ENCODE data around the gene DDOST.
"Not testable (repeated sequence)": the region's sequence is repeated elsewhere in the genome, so short reads cannot be mapped to it uniquely, and the experiment has no call there.

The DDOST gene

DNA sequence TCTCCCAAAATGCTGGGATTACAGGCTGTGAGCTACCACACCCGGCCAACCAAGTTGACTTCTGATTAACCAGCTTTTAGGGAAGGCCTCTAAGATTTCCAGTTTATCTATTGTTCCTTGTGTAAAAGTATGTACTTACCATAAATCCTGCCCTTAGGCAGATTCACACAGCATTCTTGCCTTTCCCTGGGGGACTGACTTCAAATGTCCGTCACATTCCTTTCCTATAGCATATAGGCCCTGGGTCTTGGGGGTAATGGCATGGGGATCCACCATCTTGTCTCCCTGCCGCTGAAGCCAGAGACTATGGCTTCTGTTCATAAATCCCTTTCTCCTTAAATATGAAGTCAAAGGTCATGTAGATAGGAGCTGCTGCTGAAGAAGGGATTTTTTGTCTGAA, 28.8 kb downstream of the DDOST start:
- H3K27ac ChIP-seq, result no peak overlapping the region
- DNase-seq (ENCODE audit: low read depth, low spot score), result no peak

DNA sequence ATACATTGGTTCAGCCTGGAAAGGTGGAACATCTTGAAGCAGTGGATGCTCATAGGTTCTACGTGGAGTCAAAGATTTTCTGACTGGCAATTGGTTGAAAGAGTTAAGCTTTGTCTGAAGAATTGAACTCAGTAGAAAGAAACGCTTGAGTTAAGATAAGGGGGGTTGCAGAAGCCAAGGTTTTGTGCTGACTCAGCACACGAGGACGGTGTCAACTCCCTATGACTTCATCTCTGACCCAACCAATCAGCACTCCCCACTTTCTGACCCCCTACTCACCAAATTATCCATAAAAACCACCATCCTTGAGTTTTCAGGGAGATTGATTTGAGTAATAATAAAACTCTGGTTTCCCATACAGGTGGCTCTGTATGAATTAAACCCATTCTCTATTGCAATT, 30.4 kb downstream of the DDOST start:
- H3K27ac ChIP-seq, result no peak overlapping the region
- no peak for DNase-seq (ENCODE audit: low read depth, low spot score)

DNA sequence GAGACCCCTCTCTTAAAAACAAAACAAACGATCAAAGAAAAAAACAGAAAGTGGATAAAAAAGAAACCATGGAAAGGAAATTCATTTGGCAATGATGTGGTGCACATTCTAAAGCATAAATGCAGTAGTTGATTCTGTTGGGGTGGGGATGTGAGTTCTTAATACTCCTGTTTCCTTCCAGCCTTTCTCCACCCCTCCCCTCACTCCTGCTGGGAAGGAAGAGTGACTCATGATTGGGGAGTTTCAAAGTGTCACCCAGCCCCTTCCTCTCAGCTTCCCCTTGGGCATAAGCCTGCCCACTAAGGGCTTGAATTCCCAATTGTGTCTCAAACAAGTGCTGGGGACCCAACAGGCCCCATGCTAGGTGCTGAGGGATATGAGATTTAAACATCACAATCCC, 34.6 kb downstream of the DDOST start:
- no peak for DNase-seq (ENCODE audit: low read depth, low spot score)
- no peak overlapping the region for H3K27ac ChIP-seq

DNA sequence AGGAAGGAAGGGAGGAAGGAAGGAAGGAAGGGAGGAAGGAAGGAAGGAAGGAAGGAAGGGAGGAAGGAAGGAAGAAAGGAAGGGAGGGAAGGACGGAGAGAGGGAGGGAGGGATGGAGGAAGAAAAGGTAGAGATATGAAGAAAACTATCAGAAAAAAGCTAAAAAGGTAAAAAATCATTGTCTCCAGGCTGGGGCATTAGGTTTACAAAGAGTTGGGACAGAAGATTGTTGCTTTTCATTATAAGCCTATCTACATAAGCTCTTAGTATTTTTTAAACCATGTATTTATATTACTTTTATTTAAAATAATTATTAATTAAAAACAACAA, 35.1 kb downstream of the DDOST start:
- no peak for DNase-seq (ENCODE audit: low read depth, low spot score)
- no peak overlapping the region for H3K27ac ChIP-seq

DNA sequence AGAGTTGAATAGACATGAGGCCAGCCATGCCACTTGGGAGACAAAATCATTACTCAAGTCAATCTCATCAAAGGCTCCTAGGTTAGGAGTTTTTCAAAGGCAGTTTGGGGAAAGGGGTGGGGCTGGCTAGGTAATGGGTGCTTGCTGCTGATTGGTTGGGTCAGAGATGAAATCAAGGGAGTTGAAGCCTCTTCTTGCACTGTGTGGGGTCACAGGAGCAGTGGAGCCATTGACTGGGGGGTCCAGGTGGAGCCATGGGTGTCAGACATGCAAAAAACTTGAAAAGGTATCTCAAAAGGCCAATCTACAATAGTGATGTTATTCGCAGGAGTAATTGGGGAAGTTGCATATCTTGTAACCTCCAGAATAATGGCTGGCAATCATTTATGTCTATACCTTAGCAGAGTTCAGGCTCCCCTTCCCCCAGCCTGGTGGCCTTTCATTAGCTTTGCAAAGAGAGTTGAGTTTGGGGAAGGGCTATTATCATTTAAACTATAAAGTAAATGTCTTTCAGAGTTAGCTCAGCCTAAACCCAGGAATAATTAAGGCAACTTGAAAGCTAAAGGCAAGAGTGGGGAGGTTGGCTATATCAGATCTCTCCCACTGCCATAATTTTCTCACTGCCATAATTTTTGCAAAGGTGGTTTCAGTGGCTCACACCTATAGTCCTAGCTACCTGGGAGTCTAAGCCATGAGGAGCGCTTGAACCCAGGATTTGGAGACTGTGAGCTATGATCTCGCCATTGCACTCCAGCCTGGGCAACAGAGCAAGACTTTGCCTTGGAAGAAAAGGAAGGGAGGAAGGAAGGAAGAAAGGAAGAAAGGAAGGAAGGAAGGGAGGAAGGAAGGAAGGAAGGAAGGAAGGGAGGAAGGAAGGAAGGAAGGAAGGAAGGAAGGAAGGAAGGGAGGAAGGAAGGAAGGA, 35.7 kb downstream of the DDOST start:
- no peak overlapping the region for H3K27ac ChIP-seq
- DNase-seq (ENCODE audit: low read depth, low spot score), result no peak

DNA sequence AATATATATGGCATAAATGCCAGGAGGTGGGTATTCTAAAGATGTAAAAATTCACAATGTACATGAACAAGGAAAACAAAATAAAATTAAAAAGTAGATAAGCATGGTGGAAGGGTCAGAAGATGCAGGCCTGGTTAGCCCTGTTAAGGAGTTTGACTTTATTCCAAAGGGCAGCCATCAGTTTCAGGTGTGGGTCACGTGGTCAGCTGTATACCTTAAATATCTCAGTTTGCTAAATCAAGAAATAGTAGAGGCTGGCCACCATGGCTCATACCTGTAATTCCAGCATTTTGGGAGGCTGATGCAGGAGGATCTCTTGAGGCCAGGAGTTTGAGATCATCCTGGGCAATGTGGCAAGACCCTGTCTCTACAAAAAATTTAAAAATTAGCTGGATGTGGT, 36.5 kb downstream of the DDOST start:
- H3K27ac ChIP-seq, result no peak overlapping the region
- no peak for DNase-seq (ENCODE audit: low read depth, low spot score)

DNA sequence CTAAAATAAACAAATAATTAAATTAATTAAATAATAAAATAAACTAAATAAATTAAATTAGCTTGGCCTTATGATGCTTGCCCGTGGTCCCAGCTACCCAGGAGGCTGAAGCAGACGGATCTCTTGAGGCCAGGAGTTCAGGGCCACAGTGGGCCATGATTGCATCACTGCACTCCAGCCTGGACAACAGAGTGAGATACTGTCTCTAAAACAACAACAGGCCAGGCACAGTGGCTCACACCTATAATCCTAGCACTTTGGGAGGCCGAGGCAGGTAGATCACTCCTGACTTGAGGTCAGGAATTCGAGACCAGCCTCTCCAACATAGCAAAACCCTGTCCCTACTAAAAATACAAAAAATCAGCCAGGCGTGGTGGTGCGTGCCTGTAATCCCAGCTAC, 40.2 kb downstream of the DDOST start:
- no peak overlapping the region for H3K27ac ChIP-seq
- no peak for DNase-seq (ENCODE audit: low read depth, low spot score)

DNA sequence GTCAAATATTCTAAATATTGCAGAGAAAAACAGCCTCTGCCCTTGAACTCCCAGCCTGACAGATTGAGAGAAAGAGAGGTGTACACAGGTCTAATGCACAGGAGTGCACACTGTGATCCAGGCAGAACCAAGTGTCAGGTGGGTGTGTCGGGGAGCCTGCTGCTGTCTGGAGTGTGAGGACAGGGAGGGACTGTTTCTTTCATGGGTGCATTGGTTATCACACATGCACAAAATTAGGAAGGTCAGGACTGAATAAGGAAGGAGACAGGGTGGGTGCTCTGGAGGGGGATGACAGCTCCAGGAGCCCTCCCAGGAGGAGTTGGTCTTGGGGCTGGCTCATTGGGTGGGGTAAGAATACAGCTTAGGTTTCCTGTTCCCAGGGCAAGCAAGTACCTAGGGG, 41.2 kb downstream of the DDOST start:
- H3K27ac ChIP-seq, result no peak overlapping the region
- no peak for DNase-seq (ENCODE audit: low read depth, low spot score)

DNA sequence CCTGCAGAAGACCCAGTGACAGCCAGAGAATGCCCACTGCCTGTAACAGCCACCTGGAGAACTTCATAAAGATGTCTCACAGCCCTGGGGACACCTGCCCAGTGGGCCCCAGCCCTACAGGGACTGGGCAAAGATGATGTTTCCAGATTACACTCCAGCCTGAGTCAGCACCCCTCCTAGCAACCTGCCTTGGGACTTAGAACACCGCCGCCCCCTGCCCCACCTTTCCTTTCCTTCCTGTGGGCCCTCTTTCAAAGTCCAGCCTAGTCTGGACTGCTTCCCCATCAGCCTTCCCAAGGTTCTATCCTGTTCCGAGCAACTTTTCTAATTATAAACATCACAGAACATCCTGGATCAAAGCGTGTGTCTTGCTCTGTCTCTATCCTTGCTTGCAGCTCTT, 42.6 kb downstream of the DDOST start:
- H3K27ac ChIP-seq, result no peak overlapping the region

GRCh38 chr1:20616847-20617487, 44.2 kb downstream of the DDOST start:
- H3K27ac ChIP-seq, result no peak overlapping the region
- DNase-seq (ENCODE audit: low read depth, low spot score), result no peak

More for the DNA sequence above, 42.6 kb downstream of the DDOST start:
- no peak for DNase-seq (ENCODE audit: low read depth, low spot score)

DNA sequence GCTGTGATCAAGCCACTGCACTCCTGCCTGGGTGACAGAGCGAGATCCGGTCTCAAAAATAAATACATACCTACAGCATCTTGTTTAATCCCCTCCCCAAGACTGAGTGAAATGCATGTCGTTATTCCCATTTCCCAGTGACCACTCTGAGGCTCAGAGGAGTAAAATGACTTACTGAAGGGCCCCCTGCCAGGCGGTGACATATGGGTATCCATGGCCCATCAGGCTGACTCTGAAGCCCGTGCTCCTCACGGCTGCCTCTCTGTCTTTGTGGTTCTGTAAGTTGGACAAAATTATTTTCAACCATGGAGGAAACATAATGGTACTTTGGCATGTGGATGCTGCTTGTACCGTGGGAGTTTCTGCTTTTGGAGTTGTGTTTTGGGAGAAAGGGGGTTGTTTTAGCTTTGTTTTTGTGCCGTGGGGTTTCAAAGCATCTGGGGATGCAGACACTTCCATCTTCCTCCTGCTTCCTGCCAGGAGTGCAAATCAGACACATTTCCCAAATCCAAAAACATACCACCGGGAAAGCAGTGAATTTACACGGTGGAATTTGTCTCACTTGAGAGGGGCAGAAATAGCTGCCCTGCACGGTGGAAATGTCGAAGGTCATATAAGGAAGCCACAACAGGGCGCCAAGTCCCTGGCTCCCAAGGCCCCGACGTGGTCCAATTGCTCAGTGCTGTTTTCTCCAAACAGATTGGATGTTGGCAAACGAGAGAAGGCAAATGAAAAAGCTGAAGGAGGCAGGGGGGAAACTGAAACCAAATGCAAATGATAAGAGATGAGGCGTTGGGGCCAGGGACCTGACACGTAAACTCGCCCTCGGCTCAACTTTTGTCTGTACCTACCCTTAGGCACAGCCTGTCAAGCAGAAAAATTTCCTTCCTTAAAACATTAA, 45.0 kb downstream of the DDOST start:
- no peak overlapping the region for H3K27ac ChIP-seq
- DNase-seq (ENCODE audit: low read depth, low spot score), result no peak

DNA sequence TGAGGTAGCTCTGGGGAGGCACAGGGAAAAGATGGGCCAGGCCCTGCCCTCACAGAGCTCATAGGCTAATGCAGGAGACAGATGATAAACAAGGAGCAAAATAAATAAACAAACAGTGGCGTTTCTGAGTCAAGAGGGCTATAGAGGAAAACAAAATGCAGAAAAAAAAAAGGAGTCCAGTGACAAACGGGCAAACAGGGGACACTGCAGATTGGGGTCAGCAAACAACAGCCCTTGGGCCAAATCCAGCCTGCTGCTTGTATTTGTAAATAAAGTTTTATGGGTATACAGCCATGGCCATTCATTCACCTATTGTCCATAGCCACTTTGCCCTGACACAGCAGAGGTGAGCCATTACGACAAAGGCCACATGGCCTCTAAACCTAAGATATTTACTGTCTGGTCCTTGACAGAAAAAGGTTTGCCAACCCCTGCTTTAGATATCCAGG, 47.0 kb downstream of the DDOST start:
- DNase-seq (ENCODE audit: low read depth, low spot score), result no peak
- H3K27ac ChIP-seq, result peak overlapping the region; percentile 95

- H3K27ac ChIP-seq, result peak overlapping the region; percentile 95
- peak; percentile 64 for DNase-seq (ENCODE audit: low read depth, low spot score)
These were observed 48.9 kb downstream of the DDOST start for GRCh38 chr1:20612221-20612746.

DNA sequence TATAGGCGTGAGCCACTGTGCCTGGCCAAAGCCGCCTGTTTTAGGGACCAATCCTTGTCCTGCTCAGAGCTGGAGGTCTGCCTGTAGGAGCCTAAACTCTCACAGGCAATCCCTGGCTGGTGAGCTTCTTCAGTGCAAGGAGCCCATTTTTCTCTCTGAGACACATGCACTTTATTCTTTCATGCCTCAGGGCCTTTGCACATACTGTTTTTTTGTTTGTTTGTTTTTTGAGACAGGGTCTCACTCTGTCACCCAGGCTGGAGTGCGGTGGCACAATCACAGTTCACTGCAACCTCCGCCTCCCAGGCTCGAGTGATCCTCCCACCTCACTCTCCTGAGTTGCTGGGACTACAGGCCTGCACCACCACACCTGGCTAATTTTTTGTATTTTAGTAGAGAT, 49.5 kb downstream of the DDOST start:
- H3K27ac ChIP-seq, result peak overlapping the region; percentile 95
- DNase-seq (ENCODE audit: low read depth, low spot score), result no peak

DNA sequence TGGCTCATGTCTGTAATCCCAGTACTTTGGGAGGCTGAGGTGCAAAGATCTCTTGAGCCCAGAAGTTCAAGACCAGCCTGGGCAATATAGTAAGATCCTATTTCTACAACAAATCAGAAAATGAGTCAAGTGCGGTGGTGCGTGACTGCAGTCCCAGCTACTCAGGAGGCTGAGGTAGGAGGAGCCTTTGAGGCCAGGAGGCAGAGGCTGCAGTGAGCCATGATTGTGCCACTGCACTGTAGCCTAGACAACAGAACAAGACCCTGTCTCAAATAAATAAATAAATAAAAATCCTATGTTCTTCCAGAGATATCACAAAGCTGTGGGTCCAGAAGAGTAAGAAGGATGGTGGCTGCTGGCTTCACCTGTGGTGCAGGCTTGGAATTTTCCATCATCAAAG, 50.2 kb downstream of the DDOST start:
- DNase-seq (ENCODE audit: low read depth, low spot score), result no peak
- peak overlapping the region; percentile 95 for H3K27ac ChIP-seq

GRCh38 chr1:20609541-20609940, 51.6 kb downstream of the DDOST start:
- H3K27ac ChIP-seq, result no peak overlapping the region
- DNase-seq (ENCODE audit: low read depth, low spot score), result no peak

DNA sequence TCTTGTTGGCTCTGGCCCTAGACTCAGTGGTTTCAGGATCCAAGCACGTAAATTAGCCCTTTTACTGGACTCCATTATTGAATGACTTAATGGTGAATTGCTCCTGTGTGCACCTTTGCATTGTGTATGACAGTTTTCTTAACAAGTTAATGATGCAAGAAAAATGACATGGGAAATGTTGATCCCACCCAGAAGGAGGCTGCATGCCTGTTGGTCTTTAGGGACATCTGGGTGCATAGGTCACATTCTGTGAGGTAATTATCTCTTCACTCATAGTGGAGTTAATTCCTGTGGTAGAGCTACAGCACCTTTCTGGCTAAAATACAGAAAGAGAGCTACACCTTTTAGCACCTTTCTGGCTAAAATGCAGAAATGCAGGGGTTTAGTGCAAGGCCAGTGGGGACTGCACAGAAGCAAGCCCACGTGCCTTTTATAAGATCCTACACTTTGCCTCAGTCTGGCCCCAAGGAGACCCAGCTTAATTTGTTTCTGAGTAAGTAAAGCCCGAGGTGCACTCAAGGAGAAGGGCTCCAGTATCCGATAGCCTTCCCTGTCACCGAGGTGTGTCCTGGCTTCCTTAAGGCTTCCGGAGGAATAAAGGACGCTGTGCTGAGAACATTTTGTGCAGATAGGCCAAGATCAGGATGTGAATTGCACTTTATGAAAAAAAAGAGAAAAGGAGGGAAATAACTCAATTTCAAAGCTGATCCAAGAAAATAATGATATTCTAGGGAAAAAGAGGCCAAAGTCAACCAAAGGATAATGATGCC, 54.2 kb downstream of the DDOST start:
- DNase-seq (ENCODE audit: low read depth, low spot score); H3K27ac ChIP-seq: not testable (repeated sequence)

DNA sequence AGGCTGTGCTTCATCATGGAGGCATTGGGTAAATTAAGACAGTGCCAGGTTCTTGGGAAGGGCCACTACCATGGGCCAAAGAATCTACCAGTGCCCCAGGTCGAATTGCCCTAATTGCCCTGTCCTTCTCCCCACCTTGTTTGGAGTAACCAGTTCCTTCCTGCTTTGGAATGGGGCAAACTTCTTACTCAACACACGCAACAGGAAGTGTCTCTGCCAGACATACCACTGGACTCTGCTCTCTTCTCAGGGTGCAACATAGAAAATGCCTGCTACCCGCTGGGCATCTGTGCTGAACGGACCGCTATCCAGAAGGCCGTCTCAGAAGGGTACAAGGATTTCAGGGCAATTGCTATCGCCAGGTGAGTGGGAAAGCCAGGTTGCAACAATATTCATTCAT, 56.5 kb downstream of the DDOST start:
- H3K27ac ChIP-seq, result peak overlapping the region; percentile 95
- no peak for DNase-seq (ENCODE audit: low read depth, low spot score)

- DNase-seq (ENCODE audit: low read depth, low spot score), result peak; percentile 90
- H3K27ac ChIP-seq, result peak overlapping the region; percentile 95
These were observed 57.4 kb downstream of the DDOST start for GRCh38 chr1:20603504-20604464.

Data from epithelial cell of prostate (primary cell).